SIG-M5 treated with dmso at 0.1 percent for 504 hours (cell line): Measurements from ENCODE around the gene BAIAP2L2.
"Not testable (repeated sequence)": the region's sequence is repeated elsewhere in the genome, so short reads cannot be mapped to it uniquely, and the experiment has no call there.

Source experiments
- DNase-seq: peaks from one replicate; lab custom pipeline; 2025; ENCODE audit not compliant: unreplicated experiment; lab: John Stamatoyannopoulos, UW

BAIAP2L2 gene, protein sequence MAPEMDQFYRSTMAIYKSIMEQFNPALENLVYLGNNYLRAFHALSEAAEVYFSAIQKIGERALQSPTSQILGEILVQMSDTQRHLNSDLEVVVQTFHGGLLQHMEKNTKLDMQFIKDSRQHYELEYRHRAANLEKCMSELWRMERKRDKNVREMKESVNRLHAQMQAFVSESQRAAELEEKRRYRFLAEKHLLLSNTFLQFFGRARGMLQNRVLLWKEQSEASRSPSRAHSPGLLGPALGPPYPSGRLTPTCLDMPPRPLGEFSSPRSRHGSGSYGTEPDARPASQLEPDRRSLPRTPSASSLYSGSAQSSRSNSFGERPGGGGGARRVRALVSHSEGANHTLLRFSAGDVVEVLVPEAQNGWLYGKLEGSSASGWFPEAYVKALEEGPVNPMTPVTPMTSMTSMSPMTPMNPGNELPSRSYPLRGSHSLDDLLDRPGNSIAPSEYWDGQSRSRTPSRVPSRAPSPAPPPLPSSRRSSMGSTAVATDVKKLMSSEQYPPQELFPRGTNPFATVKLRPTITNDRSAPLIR

DNA sequence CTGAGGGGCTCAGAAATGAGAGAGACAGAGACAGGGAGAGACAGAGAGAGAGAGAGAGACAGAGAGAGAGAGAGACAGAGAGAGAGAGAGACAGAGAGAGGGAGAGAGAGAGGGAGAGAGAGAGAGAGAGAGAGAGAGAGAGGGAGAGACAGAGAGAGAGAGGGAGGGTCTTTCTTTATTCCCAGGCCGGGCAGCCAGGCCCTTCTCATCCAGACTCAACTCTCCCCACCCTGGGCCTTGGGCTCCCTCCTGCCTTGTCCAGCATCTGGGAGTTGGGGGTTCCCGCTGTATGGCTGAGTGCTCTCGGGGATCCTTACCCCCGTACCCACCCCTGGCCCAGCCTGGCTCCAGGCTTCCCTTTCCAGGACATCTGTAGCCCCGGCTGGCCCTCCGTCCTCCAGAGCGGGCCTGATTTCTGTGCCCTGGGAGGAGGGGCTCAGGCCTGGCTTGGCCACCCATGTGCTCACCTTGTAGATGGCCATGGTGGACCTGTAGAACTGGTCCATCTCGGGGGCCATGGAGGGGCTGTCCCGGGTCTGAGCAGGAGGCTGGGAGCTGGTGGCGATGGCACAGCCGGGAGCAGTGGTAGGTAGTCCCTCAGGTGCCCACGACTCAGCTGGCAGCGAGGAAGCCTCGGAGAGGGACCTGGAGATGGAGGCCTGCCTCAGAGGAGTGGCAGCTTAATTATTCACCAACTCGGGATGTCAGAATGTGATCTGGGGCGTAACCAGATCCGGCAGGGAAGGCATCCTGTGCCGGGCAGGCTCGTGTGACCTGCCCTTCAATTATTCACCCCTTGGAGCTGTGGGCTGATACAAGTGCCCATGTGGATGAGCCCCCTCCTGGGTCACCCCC is at the start of gene BAIAP2L2:
Gene BAIAP2L2 (minus strand): TSS at position 677 of the 855 bp plus-strand sequence. CDS start 159 bp downstream, at position 518.
- DNase-seq: no peak

DNA sequence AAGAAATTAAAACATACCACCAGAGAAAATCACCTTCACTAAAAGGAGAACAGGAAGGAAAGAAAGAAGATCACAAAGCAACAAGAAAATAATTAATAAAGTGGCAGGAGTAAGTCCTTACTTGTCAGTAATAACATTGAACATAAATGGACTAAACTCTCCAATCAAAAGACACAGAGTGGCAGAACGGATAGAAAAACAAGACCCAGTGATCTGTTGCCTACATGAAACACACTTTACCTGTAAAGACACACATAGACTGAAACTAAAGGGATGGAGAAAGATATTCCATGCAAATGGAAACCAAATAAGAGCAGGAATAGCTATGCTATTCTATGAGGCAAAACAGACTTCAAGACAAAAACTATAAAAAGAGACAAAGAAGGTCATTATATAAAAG is 45.2 kb upstream of the BAIAP2L2 start:
- no peak for DNase-seq

DNA sequence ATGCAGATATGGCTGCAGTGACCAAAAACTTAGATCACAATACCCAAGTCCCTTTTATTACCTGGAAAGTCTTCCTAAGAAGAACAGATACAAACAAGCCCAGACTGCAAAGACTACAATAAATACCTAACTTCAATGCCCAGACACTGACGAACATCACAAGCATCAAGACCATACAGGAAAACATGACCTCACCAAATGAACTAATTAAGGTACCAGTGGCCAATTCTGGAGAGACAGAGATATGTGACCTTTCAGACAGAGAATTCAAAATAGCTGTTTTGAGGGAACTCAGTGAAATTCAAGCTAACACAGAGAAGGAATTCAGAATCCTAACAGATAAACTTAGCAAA is 44.1 kb upstream of the BAIAP2L2 start:
- not testable (repeated sequence) for DNase-seq

DNA sequence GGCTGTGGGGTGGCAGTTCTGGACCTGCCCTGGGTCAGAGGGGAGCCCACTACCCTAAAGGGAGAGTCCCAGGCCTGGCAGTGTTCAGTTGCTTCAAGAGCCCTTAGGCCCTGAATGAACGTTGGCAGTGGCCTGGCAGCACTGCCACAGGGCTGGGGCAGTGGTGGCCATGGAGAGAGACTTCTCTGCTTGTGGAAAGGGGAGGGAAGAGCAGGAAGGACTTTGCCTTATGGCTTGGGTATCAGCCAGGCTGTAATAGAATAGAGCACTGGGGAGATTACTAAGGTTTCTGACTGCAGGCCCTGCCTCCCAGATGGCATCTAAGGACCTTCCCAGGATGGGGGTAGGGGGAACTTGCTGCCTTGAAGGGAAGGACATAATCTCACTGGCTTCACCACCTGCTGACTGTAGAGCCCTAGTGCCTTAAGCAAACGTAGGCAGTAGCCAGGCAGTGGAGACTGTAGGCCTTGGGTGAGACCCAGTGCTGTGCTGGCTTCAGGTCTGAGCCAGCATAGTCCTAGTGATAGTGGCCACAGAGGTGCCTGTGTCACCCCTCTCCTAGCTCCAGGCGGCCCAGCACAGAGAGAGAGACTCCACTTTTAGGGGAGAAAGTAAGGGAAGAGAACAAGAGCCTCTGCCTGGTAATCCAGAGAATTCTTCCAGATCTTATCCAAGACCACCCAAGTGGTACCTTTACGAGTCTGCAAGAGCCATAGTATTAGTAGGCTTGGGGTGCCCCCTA is 43.5 kb upstream of the BAIAP2L2 start:
- no peak for DNase-seq

DNA sequence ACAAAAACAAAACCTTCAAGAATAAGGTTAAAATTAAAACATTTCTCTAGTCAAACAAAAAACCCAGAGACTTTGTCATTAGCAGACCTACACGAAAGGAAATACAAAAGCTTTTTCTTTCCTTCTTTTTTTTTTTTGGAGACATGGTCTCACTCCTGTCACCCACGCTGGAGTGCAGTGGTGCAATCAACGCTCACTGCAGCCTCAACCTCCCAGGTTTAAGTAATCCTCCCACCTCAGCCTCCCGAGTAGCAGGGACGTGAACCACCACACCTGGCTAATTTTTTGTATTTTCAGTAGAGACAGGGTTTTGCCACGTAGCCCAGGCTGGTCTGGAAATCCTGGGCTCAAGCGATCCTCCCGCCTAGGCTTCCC is 40.6 kb upstream of the BAIAP2L2 start:
- DNase-seq: no peak

DNA sequence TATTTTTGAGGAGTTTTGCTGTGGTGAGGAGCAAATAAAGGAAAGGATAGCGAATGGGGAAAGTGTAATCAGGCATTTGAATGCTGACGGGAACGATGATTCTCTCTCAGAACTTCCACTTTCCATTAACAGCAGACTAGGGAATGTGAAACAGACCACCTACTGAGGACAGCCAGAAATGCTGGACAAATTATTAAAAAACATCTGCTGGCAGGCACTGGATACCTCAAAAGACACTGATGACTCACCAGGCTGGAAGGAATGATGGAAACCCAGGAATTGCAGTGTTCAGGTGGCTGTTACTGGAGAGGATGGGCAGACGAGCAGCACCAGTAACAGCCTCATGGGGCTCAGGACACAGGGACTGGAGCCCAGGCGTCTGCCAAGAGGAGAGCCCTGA is 37.8 kb upstream of the BAIAP2L2 start:
- DNase-seq: no peak

DNA sequence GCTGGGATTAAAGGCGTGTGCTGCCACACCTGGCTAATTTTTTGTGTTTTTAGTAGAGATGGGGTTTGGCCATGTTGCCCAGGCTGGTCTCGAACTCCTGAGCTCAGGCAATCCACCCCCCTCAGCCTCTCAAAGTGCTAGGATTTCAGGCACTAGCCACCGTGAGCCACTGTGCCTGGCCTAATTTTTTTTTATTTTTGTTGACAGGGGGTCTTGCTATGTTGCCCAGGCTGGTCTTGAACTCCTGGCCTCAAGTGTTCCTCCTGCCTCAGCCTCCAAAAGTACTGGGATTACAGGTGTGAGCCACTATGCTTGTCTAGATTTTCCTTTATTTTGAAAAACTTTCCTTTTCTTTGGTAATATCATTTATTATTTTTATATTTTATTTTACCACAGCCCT is 35.7 kb upstream of the BAIAP2L2 start:
- not testable (repeated sequence) for DNase-seq

DNA sequence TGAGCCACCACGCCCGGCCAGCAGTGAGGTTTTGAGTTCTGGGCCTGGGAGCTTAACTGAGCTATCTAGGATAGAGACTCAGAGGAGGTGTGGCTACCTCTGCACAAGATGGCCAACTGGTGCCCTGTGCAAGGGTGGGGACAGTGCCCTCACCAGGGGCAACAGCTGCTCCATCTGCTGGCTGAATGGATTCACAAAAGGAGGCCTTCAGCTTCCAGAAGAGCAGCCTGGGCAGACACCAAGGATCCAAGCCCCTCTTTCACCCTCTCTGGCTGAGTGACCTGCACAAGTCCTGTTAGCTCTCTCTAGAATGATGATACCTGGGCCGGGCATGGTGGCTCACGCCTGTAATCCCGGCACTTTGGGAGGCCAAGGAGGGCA is 33.5 kb upstream of the BAIAP2L2 start:
- no peak for DNase-seq

DNA sequence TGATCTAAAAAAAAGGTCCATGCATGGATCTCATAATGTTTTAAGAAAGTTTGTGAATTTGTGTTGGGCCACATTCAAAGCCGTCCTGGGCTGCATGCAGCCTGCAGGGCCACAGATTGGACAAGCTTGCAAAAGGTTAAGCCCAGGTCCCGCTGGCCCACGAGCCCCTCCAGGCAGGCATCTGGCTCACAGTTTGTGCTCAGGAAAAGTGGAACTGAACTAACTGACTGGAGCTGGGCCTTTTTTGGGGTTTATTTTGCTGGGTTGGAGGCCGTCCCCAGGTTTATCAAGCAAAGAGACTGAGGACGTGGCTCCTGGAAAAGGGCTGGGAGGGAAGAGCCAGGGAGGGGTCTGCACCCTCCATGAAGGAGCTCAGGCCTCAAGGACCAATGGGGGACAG is 32.1 kb upstream of the BAIAP2L2 start:
- no peak for DNase-seq

DNA sequence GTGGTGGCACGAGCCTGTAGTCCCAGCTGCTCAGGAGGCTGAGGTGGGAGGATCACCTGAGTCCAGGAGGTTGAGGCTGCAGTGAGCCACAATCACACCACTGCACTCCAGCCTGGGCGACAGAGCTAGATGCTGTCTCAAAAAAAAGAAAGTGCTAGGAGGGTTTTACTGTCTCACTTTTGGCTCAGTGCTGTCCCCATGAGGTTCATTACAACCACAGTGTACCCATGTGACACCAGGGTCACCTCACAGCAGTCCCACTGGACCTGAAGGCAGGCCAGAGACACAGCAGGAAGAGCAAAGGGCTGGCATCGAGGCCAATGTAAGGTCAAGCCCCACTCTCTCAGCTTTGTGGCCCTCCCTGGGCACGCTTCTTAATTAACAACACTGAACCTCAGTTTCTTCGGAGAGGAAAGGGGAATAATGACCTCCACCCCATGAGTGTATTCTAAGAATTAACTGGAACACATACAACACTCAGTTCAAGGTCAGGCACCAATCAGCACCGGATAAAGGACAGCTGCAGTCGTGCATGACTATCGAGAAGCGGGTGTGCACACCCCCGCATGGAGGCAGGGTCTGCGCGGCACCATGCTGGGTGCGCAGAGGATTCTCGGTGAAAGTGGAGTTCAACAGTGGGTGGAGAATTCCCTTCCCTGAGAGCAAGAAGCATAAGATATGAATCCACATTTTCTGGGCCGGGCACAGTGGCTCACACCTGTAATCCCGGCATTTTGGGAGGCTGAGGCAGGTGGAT is 30.9 kb upstream of the BAIAP2L2 start:
- DNase-seq: no peak

DNA sequence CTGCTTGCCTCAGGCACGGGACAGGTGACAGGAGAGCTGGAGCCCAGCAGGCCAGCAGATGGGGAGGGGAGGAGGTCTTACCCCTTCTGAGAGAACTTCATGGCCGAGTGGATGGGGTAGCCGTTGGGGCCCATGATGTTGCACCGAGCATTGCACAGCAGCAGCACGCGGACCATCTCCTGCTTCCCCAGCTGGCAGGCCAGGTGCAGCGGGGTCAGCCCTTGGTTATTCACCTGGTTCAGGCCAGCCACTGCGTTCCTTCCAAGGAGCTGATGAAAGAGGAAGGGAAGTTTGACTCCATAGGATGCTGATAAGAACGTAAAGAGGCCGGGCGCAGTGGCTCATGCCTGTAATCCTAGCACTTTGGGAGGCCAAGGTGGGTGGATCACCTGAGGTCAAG is 29.4 kb upstream of the BAIAP2L2 start:
- no peak for DNase-seq

DNA sequence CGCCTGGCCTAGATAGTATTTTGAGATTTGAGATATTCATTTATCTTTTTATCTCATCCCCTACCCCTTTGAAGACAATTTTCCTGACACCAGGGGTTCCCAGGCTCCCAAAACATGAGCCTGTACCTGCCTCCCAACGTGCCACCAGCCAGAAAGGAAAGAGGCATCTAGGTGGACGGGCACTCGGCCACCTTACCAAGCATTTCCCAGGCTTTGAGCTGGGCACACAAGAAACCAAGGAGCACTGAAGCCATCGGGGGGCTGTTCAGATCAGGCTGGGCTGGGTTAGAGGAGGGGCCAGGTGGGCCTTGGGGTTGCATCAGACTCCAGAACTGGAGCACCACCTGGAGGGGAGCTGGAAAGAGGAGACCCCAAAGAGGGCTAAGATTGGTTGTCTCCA is 28.5 kb upstream of the BAIAP2L2 start:
- DNase-seq: no peak

DNA sequence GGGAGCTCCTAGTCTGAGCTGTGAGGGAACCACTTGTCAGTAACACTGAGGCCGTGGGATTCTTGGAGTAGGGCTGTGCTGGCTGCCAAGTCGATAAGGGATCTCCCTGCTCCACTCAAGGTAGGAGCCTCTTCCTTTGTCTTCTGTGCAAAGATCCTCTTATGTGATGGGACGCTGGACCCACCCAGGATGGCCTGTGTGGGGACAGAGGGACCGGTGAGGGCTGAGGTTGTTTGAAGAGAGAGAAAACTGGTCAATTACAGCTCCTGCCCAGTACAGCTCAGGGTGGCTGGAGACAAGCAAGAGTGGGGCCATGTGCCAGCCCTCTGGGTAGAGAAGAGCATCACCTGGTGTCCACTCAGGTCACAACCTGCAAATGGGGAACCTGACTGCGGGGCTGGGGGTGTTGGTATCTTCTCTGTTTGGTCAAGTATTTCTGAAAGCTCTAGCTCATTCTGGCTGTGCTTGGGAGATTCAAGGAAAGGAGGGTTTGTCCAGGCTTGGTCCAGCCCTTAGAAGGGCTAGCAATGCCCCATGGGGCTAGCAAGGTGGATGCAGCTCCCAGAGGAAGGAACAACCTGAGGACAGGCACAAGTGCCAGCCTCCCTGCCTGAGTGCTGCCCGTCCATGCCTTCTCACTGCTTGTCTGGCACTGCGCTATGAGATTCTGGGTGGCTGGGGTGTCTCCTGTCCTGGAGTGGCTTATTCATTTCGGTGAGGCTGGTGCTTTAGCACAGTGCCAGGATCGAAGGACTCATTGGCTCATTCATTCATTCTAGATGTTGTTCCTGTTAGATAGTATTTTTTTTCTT is 27.6 kb upstream of the BAIAP2L2 start:
- DNase-seq: no peak

DNA sequence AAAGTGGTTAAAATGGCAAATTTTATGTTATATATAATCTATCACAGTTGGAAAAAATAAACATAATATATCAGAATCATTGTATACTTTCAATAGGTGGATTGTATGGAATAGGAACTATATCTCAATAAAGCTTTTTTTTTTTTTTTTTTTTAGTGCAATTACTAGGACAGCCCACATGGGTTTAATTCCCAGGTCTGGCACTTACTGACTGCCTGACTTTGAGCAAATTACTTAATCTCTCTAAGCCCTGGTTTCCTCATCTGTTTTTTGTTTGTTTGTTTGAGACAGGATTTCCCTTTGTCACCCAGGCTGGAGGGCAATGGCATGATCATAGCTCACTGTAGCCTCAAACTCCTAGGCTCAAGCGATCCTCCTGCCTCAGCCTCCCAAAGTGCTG is 26.1 kb upstream of the BAIAP2L2 start:
- DNase-seq: no peak

DNA sequence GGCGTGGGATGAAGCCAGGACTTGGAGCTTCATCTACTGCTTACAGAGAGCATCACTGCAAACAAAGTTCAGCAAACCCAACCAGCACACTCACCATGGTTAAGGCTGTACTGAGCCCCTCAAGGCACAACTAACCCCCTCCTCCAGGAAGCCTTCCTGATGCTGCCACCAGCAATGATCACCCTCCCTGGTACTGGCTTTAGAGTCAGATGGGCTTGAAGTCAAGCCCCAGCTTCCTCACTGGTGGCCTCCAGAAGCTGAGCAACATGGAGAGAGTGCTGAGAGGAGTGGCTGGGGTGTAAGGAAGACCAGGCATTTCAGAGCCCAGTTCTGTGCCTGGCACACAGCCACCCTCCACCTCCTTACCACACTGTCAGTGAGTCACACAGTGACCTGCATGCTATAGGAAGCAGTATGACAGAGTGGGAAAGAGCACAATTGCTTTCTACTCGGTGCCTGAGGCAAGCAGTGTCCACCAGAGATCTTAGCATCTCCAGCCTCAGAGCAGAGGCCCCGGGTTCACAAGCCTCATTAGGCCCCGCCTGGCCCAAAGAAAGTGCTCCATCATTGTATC is 24.7 kb upstream of the BAIAP2L2 start:
- peak; percentile 17 for DNase-seq

DNA sequence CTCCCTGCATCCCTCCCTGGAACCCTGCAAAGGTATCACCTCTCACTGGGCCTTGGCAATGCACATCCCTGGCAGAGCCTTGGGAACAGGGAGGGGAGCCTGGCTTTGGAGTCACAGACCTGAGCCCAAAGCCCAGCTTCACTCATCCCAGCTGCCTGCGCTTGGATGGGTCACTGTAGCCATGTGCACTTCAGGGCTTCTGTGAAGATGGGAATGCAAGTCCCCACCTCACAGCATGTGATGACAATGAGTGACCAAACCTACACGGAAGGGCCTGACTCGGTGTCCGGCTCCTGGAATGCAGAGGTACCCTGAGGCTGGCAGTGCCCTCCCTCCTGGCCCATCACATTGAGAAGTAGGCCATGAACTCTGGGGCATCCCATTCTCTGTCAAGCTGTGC is 22.8 kb upstream of the BAIAP2L2 start:
- no peak for DNase-seq

DNA sequence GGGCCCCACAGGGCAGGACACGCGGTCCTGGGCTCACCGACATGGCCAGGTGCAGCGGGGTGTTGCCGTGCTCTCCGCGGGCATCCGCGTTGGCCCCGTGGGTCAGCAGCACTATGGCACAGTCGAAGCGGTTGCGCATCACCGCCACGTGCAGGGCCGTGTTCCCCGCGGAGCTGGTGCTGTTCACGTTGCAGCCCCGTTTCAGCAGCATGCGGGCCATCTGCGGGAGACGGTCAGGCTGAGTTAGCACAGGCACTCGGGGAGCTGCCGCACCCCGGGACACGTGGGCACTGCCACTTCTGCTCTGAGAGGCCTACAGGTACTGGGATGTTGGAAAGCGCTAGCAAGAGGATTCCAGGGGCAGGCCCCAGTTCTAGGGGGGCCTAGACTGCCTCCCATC is 22.3 kb upstream of the BAIAP2L2 start:
- no peak for DNase-seq

DNA sequence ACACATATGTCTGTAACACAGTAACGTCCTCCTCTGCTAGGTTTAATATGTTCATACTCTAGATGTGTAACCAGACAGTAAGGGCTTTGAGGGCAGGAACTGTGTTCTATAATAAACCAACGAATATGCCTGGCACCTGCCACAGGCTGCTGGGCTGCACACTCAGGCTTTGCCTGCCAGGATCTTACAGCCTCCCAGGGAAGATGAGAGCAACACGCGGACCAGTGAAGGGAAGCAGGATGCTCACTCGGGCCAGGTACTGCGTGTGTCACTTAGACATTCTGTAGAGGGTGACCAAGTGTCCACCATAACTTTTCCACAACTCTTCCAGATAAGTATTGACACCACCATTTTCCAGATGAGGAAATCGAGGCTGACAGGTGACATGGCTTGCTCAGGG is 21.7 kb upstream of the BAIAP2L2 start:
- DNase-seq: no peak

DNA sequence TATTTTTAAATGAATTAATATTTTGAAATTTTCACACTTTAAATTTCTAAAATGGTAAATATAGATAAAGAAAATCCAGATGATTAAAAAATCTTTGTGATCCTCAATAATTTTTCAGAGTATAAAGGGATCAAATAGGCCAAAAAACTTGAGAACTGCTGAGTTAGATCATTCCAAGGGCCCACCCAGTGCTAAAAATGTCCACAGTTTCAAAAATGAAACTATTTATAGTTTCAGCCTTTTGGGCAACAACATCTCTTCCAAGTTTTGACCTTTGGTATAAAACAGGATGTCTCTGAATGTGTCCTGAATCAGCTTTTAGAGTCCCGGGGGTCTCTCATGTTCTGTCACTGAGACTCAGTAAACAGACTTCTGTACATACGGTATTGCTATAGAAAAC is 20.9 kb upstream of the BAIAP2L2 start:
- DNase-seq: no peak

DNA sequence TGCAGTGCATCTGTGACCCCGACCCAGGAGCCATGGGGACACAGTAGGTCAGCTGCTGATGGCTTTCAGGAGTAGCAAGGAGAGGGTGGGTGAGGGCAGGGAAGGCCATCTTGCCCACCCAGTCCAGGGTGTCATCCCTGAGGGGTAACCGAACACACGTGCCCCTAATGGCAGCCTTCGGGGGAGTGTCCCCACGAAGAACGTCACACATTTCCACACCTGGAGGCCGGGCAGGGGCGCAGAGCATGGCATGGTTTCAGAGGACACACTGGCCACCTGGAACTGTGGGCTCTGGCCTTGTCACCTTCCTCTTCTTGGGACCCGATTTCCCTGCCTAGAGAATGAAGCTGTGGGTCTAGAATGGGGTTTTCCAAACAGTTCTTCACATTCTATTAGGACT is 19.4 kb upstream of the BAIAP2L2 start:
- no peak for DNase-seq
